ENCODE results near the gene NSG1.

The NSG1 gene

GRCh38 chr4:4422856-4423499, 36.1 kb downstream of the NSG1 start:
- no peak overlapping the region for H3K4me3 ChIP-seq (replicated peaks; ENCODE audit: low read depth, low read length)
- TF ChIP-seq CTCF (IDR thresholded peaks at IDR 0.05; ENCODE audit: low read length, missing control alignments): no peak
- DNase-seq (ENCODE audit: low read depth): no peak

GRCh38 chr4:4423706-4424498, 37.0 kb downstream of the NSG1 start:
- no peak for DNase-seq (ENCODE audit: low read depth)
- no peak overlapping the region for H3K4me3 ChIP-seq (replicated peaks; ENCODE audit: low read depth, low read length)
- TF ChIP-seq CTCF (IDR thresholded peaks at IDR 0.05; ENCODE audit: low read length, missing control alignments): no peak

- no peak overlapping the region for H3K4me3 ChIP-seq (replicated peaks; ENCODE audit: low read depth, low read length)
- DNase-seq (ENCODE audit: low read depth): no peak
- no peak for TF ChIP-seq CTCF (IDR thresholded peaks at IDR 0.05; ENCODE audit: low read length, missing control alignments)
Measured at GRCh38 chr4:4424499-4425115, 37.7 kb downstream of the NSG1 start.

- no peak for DNase-seq (ENCODE audit: low read depth)
- no peak overlapping the region for H3K4me3 ChIP-seq (replicated peaks; ENCODE audit: low read depth, low read length)
- TF ChIP-seq CTCF (IDR thresholded peaks at IDR 0.05; ENCODE audit: low read length, missing control alignments): no peak
Measured at GRCh38 chr4:4425119-4425690, 38.3 kb downstream of the NSG1 start.

GRCh38 chr4:4425696-4426095, 38.8 kb downstream of the NSG1 start:
- no peak overlapping the region for H3K4me3 ChIP-seq (replicated peaks; ENCODE audit: low read depth, low read length)
- no peak for DNase-seq (ENCODE audit: low read depth)
- no peak for TF ChIP-seq CTCF (IDR thresholded peaks at IDR 0.05; ENCODE audit: low read length, missing control alignments)

GRCh38 chr4:4426511-4427120, 39.7 kb downstream of the NSG1 start:
- TF ChIP-seq CTCF (IDR thresholded peaks at IDR 0.05; ENCODE audit: low read length, missing control alignments): no peak
- no peak overlapping the region for H3K4me3 ChIP-seq (replicated peaks; ENCODE audit: low read depth, low read length)
- no peak for DNase-seq (ENCODE audit: low read depth)

Data from fibroblast of pulmonary artery (primary cell).